Cardiac fibroblast (primary cell): ENCODE measurements around the gene BET1.
A peak's percentile ranks its signal among the peaks of the same experiment; 100 is the strongest.

Experiments used
- DNase-seq, 2 donors: peaks; one replicate each; pipeline versions ENCODE4 v3.0.0 to v3.0.0-alpha.2; 2010; ENCODE audit warnings: low read depth in 2 of 2
- H3K4me3 ChIP-seq, 2 donors: replicated peaks in 1 of 2; 1 replicate in 1 of 2; 2 replicates in 1 of 2; pipeline ENCODE4 v1.5.1; 2011; ENCODE audit warnings: low read depth in 2 of 2, low read length in 2 of 2, mild to moderate bottlenecking in 2 of 2, moderate library complexity in 1 of 2
- TF ChIP-seq, protein P1 (sequence below): IDR thresholded peaks from one replicate; pipeline ENCODE4 v1.5.1; 2011; ENCODE audit warnings: low read depth, mild to moderate bottlenecking, low read length, inconsistent platforms

BET1 gene

DNA sequence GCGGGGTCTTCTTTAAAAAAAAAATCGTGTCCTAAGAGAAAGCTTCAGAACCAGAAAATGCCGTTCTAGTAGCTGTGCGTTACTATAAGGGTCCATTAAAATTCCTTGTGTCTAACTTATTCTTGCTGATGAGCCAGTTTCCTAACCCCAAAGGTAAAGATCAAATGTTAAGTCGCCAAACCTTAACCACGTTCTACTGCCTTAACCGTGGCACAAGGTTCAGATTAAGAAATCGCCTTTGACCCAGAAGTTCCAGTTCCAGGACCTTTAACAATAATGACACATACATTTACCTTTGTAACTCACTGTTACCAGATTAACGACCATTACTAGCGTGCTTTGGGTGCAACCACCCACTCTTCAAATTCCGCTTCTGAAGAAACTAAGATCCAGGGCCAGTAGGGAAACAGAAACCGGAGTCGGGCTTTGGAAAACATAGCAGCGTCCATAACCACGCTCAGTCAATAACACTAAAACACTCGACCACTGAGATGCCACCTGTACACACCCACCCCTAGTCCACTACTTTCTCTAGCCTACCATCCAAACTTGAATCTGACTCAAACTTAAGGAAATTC is 620 bp downstream of the BET1 start:
- peak overlapping the region; percentile 81 to 82 for H3K4me3 ChIP-seq
- TF ChIP-seq, protein P1, sequence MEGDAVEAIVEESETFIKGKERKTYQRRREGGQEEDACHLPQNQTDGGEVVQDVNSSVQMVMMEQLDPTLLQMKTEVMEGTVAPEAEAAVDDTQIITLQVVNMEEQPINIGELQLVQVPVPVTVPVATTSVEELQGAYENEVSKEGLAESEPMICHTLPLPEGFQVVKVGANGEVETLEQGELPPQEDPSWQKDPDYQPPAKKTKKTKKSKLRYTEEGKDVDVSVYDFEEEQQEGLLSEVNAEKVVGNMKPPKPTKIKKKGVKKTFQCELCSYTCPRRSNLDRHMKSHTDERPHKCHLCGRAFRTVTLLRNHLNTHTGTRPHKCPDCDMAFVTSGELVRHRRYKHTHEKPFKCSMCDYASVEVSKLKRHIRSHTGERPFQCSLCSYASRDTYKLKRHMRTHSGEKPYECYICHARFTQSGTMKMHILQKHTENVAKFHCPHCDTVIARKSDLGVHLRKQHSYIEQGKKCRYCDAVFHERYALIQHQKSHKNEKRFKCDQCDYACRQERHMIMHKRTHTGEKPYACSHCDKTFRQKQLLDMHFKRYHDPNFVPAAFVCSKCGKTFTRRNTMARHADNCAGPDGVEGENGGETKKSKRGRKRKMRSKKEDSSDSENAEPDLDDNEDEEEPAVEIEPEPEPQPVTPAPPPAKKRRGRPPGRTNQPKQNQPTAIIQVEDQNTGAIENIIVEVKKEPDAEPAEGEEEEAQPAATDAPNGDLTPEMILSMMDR = no peak
- peak in 1 of 2 donors; percentile 32 for DNase-seq

GRCh38 chr7:94001396-94001795 is 2.8 kb downstream of the BET1 start:
- TF ChIP-seq, protein P1 = no peak
- no peak overlapping the region for H3K4me3 ChIP-seq
- peak in 1 of 2 donors; percentile 25 for DNase-seq

DNA sequence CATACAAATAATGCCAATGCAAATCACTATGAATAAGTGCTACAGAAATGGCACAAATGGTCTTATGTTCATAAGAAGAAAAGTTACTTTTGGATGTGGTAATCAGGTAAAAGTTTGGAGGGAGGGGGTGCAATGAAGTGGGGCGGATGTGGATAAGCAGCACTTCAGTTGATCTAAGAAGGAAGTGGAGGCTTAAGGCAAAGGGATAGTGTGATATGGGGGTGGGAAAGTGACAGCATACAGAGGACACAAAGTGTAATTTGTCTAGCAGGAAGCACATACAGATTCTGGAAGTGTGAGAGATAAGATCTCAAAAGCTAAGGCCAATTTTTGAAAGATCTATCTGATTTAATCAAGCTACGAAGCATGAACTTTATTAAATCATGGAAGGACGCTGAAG is 6.3 kb downstream of the BET1 start:
- TF ChIP-seq, protein P1 = no peak

DNA sequence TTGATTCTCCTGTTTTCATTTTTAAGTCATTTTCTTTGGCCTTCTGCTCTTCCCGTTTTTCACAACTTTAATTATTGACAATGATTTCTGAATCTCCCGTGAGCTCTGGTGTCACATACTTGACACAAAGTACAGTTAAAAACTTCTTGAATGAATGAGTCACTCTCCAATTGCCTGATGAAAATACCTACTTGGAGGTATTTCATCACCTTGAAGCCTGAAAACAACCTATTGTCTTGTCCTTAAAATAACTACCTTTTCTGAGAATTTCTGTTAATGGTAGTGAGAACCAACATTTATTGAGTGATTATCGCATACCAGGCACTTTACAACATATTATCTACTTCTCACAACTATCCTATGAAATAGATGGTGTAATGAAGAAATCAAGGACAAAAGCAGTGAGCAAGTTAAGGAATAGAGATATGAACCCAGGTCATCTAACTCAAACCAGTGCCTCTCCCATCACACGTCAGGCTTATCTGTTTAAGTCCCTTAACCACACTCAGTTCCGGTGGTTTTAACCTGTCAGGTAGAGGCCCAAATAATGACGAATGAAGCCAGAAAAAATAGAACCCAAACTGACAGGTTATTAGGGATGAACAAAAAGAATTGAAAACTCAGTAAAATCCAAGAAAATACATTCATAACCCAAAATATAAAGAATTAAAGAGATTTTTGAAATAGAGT is 11.6 kb downstream of the BET1 start:
- no peak overlapping the region for H3K4me3 ChIP-seq
- no peak for DNase-seq
- TF ChIP-seq, protein P1 = no peak

More for the DNA sequence above, 6.3 kb downstream of the BET1 start:
- no peak for DNase-seq
- no peak overlapping the region for H3K4me3 ChIP-seq

GRCh38 chr7:93987297-93987696 is 16.9 kb downstream of the BET1 start:
- DNase-seq = no peak
- no peak overlapping the region for H3K4me3 ChIP-seq
- TF ChIP-seq, protein P1 = no peak

DNA sequence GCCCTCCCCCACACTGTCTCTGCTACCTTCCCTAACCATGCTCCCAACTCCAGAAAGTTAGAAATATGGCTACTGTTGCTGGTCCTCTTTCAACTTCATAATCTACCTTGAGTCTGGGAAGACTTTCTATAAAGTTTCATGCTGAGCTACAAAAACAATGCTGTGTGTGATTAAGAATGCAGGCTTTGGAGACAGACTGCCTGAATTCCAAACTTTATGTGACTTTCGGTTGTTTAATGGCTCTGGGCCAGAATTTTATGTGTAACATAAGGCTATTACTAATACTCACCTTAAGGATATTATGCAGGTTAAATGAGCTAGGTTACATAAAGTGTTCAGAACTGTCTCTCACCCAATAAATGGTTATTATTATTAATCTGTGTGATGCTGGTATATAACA is 19.1 kb downstream of the BET1 start:
- TF ChIP-seq, protein P1 = no peak
- no peak overlapping the region for H3K4me3 ChIP-seq
- DNase-seq = no peak

GRCh38 chr7:93984024-93984423 is 20.1 kb downstream of the BET1 start:
- TF ChIP-seq, protein P1 = no peak
- H3K4me3 ChIP-seq = no peak overlapping the region
- DNase-seq = no peak
